Thyroid gland (tissue), 4 donors: Measurements from ENCODE around the gene MAP3K5. TPM values are rescaled to one million over a fixed set of nuclear protein-coding genes. Genes with fewer than 3 reads are reported as not detected.
"Not testable (repeated sequence)": the region's sequence is repeated elsewhere in the genome, so short reads cannot be mapped to it uniquely, and the experiment has no call there.

ENCODE experiments used
- DNase-seq, 2 donors: peaks; one replicate each; pipeline ENCODE4 v3.0.0-alpha.2; 2019
- H3K27ac ChIP-seq, 3 donors: fragments of 200-600 bp; sonication (generic); 1 replicate in 2 of 3; 2 replicates in 1 of 3; pipeline ENCODE4 v1.5.1; 2016 to 2019; ENCODE audit warnings: mild to moderate bottlenecking in 1 of 3, moderate library complexity in 1 of 3
- H3K27me3 ChIP-seq: fragments of 200-600 bp; sonication (generic); one replicate; pipeline ENCODE4 v1.5.1; 2019
- H3K36me3 ChIP-seq, 2 donors: fragments of 200-600 bp; sonication (generic); one replicate each; pipeline ENCODE4 v1.5.1; 2016 to 2019
- H3K4me1 ChIP-seq, 2 donors: fragments of 200-600 bp; sonication (generic); one replicate each; pipeline ENCODE4 v1.5.1; 2017 to 2019
- H3K4me3 ChIP-seq, 3 donors: fragments of 200-600 bp; sonication (generic); replicated peaks in 1 of 3; 1 replicate in 2 of 3; 2 replicates in 1 of 3; pipeline ENCODE4 v1.5.1; 2016; ENCODE audit warnings: mild to moderate bottlenecking in 1 of 3
- H3K9me3 ChIP-seq: fragments of 200-600 bp; sonication (generic); one replicate; pipeline ENCODE4 v1.5.1; 2017
- POLR2A ChIP-seq, 2 donors: fragments of 450-650 bp; IDR thresholded peaks; one replicate each; pipeline ENCODE4 v1.6.1; 2017; ENCODE audit warnings: antibody characterized with exemption in 2 of 2, mild to moderate bottlenecking in 2 of 2, moderate library complexity in 1 of 2
- WGBS, 2 donors: methylation state at CpG; one replicate each; pipeline ENCODE4 v1.1.5; 2017; 5-methylcytosine and 5-hydroxymethylcytosine counted together
- intact Hi-C: fragments of 100-400 bp; cut with DNase I; formaldehyde crosslinking; loops from one replicate; pipeline ENCODE4 v1.15.1; 2023
- total RNA-seq, 4 donors: library from RNA; depleted of rRNA; stranded (reverse); fragments of >200 nt; gene quantifications; one replicate each; pipeline ENCODE4 v1.2.3, GENCODE V29; 2016
- TF ChIP-seq, protein P1 (sequence below), 6 experiments: fragments of 200-600 bp in 3 of 6; fragments of 450-650 bp in 3 of 6; sonication (generic) in 3 of 6; IDR thresholded peaks; one replicate each; pipeline ENCODE4 v1.5.1; 2016 to 2019; ENCODE audit warnings: antibody characterized with exemption in 6 of 6, mild to moderate bottlenecking in 2 of 6, inconsistent platforms in 1 of 6, moderate library complexity in 1 of 6

Gene MAP3K5
- total RNA-seq, 4 donors from 2014 or later: 28.1 to 68.0 (median 46.5) TPM

- Histone ChIP-seq H3K27me3 (no peaks in the 10 kb centered on the region), H3K9me3 (no peaks in the 10 kb centered on the region), H3K4me1 (peaks cover 0 to 20% of the 10 kb centered on the region in 2 donors), H3K36me3 (peaks cover 17 to 19% of the 10 kb centered on the region in 2 donors), H3K27ac (peak overlapping the region in 2 of 3 donors; percentile 39 to 53), H3K4me3 (no peak overlapping the region)
- TF ChIP-seq, protein P1, sequence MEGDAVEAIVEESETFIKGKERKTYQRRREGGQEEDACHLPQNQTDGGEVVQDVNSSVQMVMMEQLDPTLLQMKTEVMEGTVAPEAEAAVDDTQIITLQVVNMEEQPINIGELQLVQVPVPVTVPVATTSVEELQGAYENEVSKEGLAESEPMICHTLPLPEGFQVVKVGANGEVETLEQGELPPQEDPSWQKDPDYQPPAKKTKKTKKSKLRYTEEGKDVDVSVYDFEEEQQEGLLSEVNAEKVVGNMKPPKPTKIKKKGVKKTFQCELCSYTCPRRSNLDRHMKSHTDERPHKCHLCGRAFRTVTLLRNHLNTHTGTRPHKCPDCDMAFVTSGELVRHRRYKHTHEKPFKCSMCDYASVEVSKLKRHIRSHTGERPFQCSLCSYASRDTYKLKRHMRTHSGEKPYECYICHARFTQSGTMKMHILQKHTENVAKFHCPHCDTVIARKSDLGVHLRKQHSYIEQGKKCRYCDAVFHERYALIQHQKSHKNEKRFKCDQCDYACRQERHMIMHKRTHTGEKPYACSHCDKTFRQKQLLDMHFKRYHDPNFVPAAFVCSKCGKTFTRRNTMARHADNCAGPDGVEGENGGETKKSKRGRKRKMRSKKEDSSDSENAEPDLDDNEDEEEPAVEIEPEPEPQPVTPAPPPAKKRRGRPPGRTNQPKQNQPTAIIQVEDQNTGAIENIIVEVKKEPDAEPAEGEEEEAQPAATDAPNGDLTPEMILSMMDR (IDR thresholded peaks at IDR 0.05): no peak
- TF ChIP-seq POLR2A (IDR thresholded peaks at IDR 0.05): no peak
- no peak for DNase-seq
- intact Hi-C loops: loop anchor here (10.0 kb wide), 1 partner anchor 59 kb away; no protein-coding TSS in a partner anchor
- 76 to 80% methylated on average over 4 of the region's 4 CpGs for WGBS, 2 donors
These were observed 206.0 kb downstream of the MAP3K5 start for GRCh38 chr6:136586295-136586694.

DNA sequence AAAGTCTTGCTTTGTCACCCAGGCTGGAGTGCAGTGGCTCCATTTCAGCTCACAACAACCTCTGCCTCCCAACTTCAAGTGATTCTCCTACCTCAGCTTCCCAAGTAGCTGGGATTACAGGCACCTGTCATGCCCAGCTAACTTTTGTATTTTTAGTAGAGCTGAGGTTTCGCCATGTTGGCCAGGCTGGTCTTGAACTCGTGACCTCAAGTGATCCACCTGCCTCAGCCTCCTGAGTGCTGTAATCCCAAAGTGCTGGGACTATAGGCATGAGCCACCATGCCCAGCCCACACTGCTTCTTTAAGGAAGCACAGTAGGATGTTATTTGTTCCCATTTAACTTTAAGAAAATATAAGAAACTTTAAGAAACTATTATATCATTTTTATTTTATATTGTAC is 206.8 kb downstream of the MAP3K5 start:
- not testable (repeated sequence) for H3K9me3 ChIP-seq, DNase-seq, H3K4me3 ChIP-seq, H3K27me3 ChIP-seq
- Histone ChIP-seq H3K27ac (peak overlapping the region in 1 of 3 donors; percentile 39), H3K4me1 (peaks cover 0 to 20% of the 10 kb centered on the region in 2 donors), H3K36me3 (peaks cover 9 to 13% of the 10 kb centered on the region in 2 donors)
- 92 to 96% methylated on average over 2 of the region's 2 CpGs for WGBS, 2 donors
- intact Hi-C loops: loop anchor here (10.0 kb wide), 1 partner anchor 59 kb away; no protein-coding TSS in a partner anchor

DNA sequence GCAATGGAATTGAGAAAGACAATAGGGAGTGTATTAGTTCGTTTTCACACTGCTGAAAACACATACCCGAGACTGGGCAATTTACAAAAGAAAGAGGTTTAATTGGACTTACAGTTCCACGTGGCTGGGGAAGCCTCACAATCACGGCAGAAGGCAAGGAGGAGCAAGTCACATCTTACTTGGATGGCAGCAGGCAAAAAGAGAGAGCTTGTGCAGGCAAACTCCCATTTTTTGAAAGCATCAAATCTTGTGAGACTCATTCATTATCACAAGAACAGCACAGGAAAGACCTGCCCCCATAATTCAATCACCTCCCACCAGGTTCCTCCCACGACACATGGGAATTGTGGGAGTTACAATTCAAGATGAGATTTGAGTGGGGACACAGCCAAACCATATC is 208.0 kb downstream of the MAP3K5 start:
- WGBS, 2 donors: 88 to 95% methylated on average over 5 of the region's 5 CpGs
- H3K27ac ChIP-seq: peak overlapping the region in 2 of 3 donors; percentile 55 to 62
- not testable (repeated sequence) for H3K4me3 ChIP-seq, DNase-seq, H3K27me3 ChIP-seq, H3K9me3 ChIP-seq
- H3K36me3 ChIP-seq: peaks cover 10 to 23% of the 10 kb centered on the region in 2 donors
- intact Hi-C loops: loop anchor here (5.0 to 10.0 kb wide), 2 partner anchors 61 to 208 kb away; partner anchors contain the start of gene MAP3K5
- peaks cover 0 to 20% of the 10 kb centered on the region in 2 donors for H3K4me1 ChIP-seq

- no peak overlapping the region for H3K4me3 ChIP-seq
- TF ChIP-seq, protein P1 (IDR thresholded peaks at IDR 0.05): peak; percentile 5 to 67 (median 42)
- no peak for TF ChIP-seq POLR2A (IDR thresholded peaks at IDR 0.05)
- no peaks in the 10 kb centered on the region for H3K9me3 ChIP-seq
- H3K27ac ChIP-seq: peak overlapping the region in 2 of 3 donors; percentile 55 to 62
- WGBS, 2 donors: 31 to 36% methylated on average over 3 of the region's 3 CpGs
- intact Hi-C loops: loop anchor here (5.0 to 10.0 kb wide), 2 partner anchors 62 to 209 kb away; partner anchors contain the start of gene MAP3K5
- H3K36me3 ChIP-seq: peaks cover 9 to 23% of the 10 kb centered on the region in 2 donors
- no peaks in the 10 kb centered on the region for H3K27me3 ChIP-seq
- no peak for DNase-seq
- H3K4me1 ChIP-seq: peaks cover 0 to 20% of the 10 kb centered on the region in 2 donors
These were observed 209.4 kb downstream of the MAP3K5 start for GRCh38 chr6:136582711-136583471.

- H3K4me3 ChIP-seq: no peak overlapping the region
- no peak for DNase-seq
- intact Hi-C loops: loop anchor here (5.0 to 10.0 kb wide), 2 partner anchors 65 to 213 kb away; partner anchors contain the start of gene MAP3K5
- H3K4me1 ChIP-seq: peaks cover 0 to 12% of the 10 kb centered on the region in 2 donors
- H3K27me3 ChIP-seq: no peaks in the 10 kb centered on the region
- no peaks in the 10 kb centered on the region for H3K9me3 ChIP-seq
- H3K27ac ChIP-seq: no peak overlapping the region
- peaks cover 16 to 28% of the 10 kb centered on the region in 2 donors for H3K36me3 ChIP-seq
- 92 to 94% methylated on average over 2 of the region's 2 CpGs for WGBS, 2 donors
- no peak for TF ChIP-seq POLR2A (IDR thresholded peaks at IDR 0.05)
- TF ChIP-seq, protein P1 (IDR thresholded peaks at IDR 0.05): no peak
These were observed 212.5 kb downstream of the MAP3K5 start for GRCh38 chr6:136579800-136580199.

DNA sequence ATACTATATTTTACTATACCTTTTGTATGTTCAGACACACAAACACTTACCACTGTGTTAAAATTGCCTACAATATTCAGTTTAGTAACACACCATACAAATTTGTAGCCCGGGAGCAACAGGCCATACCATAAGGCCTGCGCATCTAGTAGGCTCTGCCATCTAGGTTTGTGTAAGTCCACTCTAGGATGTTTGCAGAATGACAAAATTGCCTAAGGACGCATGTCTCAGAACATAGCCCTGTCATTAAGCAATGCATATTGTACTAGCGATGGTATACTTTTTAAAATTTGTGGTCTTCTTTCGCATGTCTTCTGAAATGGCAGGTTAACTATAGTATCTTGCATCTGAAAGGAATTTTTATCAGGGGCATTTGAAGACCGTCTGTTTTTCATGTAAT is 215.5 kb downstream of the MAP3K5 start:
- H3K4me1 ChIP-seq: no peaks in the 10 kb centered on the region
- WGBS, 2 donors: 98 to 99% methylated on average over 6 of the region's 6 CpGs
- no peak for DNase-seq
- H3K27ac ChIP-seq: peak overlapping the region in 1 of 3 donors; percentile 11
- no peaks in the 10 kb centered on the region for H3K27me3 ChIP-seq
- no peaks in the 10 kb centered on the region for H3K9me3 ChIP-seq
- intact Hi-C loops: no loop called here
- TF ChIP-seq, protein P1 (IDR thresholded peaks at IDR 0.05): no peak
- no peak for TF ChIP-seq POLR2A (IDR thresholded peaks at IDR 0.05)
- H3K36me3 ChIP-seq: peaks cover 16 to 30% of the 10 kb centered on the region in 2 donors
- no peak overlapping the region for H3K4me3 ChIP-seq
